ENCODE data around the gene GRK7. TPM values are rescaled to one million over a fixed set of nuclear protein-coding genes. Genes with fewer than 3 reads are reported as not detected.

Gene GRK7
- total RNA-seq, 1 donor from 2014 or later = not detected

DNA sequence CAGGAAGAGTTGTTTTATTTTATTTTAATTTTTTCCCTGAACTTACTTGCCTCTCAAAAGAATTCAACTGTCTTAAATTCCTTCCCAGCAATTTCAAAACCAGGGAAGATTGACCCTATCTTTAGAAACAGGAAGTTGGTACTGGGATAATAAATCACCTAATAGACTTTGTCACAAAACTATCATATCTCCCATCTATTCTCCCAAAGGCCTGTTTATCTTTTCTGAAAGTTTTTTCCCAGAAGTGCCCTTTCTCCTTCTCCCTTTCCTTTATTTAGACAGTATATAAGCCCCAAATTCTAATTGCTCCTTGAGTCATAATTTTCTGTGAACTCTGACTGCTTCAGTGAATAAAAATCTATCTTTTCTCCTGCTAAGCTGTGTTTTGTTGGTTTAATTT is 28.0 kb upstream of the GRK7 start:
- H3K36me3 Mint-ChIP-seq (ENCODE audit: unreplicated experiment) = no peaks in the 10 kb centered on the region
- TF ChIP-seq, protein P1, sequence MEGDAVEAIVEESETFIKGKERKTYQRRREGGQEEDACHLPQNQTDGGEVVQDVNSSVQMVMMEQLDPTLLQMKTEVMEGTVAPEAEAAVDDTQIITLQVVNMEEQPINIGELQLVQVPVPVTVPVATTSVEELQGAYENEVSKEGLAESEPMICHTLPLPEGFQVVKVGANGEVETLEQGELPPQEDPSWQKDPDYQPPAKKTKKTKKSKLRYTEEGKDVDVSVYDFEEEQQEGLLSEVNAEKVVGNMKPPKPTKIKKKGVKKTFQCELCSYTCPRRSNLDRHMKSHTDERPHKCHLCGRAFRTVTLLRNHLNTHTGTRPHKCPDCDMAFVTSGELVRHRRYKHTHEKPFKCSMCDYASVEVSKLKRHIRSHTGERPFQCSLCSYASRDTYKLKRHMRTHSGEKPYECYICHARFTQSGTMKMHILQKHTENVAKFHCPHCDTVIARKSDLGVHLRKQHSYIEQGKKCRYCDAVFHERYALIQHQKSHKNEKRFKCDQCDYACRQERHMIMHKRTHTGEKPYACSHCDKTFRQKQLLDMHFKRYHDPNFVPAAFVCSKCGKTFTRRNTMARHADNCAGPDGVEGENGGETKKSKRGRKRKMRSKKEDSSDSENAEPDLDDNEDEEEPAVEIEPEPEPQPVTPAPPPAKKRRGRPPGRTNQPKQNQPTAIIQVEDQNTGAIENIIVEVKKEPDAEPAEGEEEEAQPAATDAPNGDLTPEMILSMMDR (IDR thresholded peaks at IDR 0.05) = no peak

DNA sequence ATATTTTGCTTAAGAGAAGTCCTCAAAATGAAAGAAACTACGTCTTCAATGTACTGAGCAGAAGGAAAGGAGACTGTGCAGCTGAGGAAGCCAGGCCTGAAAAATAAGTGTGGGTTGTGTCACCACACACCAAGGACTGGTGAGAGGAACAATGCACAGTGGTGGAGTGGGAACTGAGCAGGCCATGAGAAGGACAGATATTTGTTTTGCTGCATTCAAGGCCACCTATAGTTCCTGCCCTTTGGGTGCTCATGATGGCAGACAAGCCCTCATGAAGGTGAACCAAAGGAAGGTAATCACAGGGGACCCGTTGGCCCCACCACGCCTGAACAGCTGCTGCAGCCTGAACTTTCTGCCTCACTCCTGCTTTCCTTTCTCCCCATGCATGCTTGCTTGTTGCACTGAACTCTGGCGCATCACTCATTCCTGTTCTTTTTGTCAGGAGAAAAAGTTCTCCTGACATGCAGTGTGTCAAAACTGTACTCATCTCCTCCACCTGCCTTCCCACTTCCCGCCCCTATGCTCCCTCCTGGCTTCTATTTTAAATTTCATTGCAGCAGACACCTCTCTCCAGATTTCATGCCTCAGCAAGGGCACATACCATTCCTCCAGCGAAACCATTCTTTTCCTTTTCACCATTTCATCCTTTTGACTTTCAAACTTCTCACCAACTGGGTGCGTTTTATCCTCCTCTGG is 27.3 kb upstream of the GRK7 start:
- Mint-ChIP-seq H3K27me3 (ENCODE audit: unreplicated experiment) (peaks cover 7% of the 10 kb centered on the region), H3K36me3 (ENCODE audit: unreplicated experiment) (no peaks in the 10 kb centered on the region), H3K9me3 (ENCODE audit: unreplicated experiment) (no peaks in the 10 kb centered on the region), H3K4me3 (ENCODE audit: unreplicated experiment) (no peak overlapping the region), H3K4me1 (ENCODE audit: unreplicated experiment) (peaks cover 18% of the 10 kb centered on the region), H3K27ac (ENCODE audit: unreplicated experiment) (no peak overlapping the region)
- TF ChIP-seq, protein P1 (IDR thresholded peaks at IDR 0.05) = no peak
- DNase-seq (ENCODE audit: extremely low spot score, unreplicated experiment) = no peak

More for the DNA sequence above, 28.0 kb upstream of the GRK7 start:
- Mint-ChIP-seq H3K27me3 (ENCODE audit: unreplicated experiment) (peaks cover 7% of the 10 kb centered on the region), H3K9me3 (ENCODE audit: unreplicated experiment) (no peaks in the 10 kb centered on the region), H3K27ac (ENCODE audit: unreplicated experiment) (no peak overlapping the region), H3K4me3 (ENCODE audit: unreplicated experiment) (no peak overlapping the region), H3K4me1 (ENCODE audit: unreplicated experiment) (peaks cover 10% of the 10 kb centered on the region)
- no peak for DNase-seq (ENCODE audit: extremely low spot score, unreplicated experiment)

DNA sequence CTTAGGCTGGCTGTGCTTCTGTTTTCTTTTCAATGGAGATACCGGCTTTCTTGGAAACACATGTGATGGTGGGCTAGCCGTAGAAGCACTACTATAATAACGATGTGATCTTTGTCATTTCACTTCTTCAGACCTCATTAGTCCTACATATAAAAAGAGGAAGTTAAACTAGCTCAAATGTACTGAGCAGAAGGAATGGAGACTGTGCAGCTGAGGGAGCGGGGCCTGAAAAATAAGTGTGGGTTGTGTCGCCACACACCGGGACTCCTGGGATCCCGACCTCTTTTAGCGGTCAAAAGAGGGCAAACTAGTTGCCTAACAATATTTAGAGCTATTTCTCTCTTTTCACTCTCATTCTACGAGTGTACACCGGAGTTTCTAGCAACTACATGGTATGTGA is 26.1 kb upstream of the GRK7 start:
- peak overlapping the region; percentile 11 for H3K27ac Mint-ChIP-seq (ENCODE audit: unreplicated experiment)
- no peak overlapping the region for H3K4me3 Mint-ChIP-seq (ENCODE audit: unreplicated experiment)
- TF ChIP-seq, protein P1 (IDR thresholded peaks at IDR 0.05) = no peak
- H3K36me3 Mint-ChIP-seq (ENCODE audit: unreplicated experiment) = no peaks in the 10 kb centered on the region
- peaks cover 7% of the 10 kb centered on the region for H3K27me3 Mint-ChIP-seq (ENCODE audit: unreplicated experiment)
- H3K4me1 Mint-ChIP-seq (ENCODE audit: unreplicated experiment) = peaks cover 27% of the 10 kb centered on the region
- no peaks in the 10 kb centered on the region for H3K9me3 Mint-ChIP-seq (ENCODE audit: unreplicated experiment)
- no peak for DNase-seq (ENCODE audit: extremely low spot score, unreplicated experiment)

DNA sequence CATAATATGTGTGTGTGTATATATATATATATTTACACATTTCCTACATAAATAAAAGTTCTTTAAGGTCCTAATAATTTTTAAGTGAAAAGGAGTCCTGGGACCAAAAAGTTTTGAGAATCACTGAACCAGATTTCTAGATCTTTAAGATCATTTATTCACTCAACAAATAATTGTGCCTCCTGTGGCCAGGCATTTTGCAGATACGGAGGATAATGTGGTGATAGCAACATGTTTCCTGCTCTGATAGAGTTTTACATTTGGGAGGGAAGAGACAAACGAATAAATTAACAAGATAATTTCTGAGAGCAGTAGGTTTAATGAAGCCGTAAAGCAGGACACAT is 25.6 kb upstream of the GRK7 start:
- Mint-ChIP-seq H3K4me3 (ENCODE audit: unreplicated experiment) (peak overlapping the region; percentile 96), H3K4me1 (ENCODE audit: unreplicated experiment) (peaks cover 29% of the 10 kb centered on the region), H3K27me3 (ENCODE audit: unreplicated experiment) (peaks cover 7% of the 10 kb centered on the region), H3K36me3 (ENCODE audit: unreplicated experiment) (peaks cover 3% of the 10 kb centered on the region), H3K27ac (ENCODE audit: unreplicated experiment) (peak overlapping the region; percentile 82), H3K9me3 (ENCODE audit: unreplicated experiment) (no peaks in the 10 kb centered on the region)
- TF ChIP-seq, protein P1 (IDR thresholded peaks at IDR 0.05) = no peak
- DNase-seq (ENCODE audit: extremely low spot score, unreplicated experiment) = no peak

DNA sequence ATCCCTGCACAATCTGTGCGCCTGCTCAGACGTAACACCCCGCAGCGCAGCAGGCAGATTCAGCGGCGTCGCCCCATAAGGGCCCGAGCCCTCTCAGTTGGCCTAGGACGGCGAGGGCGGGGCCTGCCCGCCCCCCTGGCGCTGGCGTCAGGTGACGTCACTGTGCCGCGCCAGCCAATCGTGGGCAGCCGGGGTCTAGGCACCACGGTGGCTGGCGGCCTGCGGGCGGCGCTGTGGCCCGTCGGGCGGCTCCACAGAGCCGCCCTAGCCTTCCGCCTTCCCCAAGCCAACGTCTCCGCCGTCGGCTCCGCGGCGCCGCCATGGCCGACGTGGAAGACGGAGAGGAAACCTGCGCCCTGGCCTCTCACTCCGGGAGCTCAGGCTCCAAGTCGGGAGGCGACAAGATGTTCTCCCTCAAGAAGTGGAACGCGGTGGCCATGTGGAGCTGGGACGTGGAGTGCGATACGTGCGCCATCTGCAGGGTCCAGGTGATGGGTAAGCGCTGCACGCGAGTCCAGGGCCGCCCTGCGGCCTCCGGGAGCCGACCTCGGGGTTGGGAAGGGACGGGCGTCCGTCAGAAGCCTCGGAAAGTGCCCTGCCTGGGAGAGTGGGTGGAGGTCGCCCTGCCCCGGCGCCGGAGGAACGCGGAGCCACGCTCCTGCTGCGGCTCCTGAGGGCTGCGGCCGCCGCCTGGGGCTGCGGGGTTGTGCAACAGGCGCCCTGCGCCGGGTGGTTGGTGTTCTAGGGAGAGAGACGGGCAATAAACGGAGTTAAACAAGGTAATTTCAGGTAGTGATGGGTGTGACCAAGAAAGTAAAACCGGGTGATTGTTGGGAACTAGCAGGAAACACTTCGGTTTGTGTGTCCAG is 25.0 kb upstream of the GRK7 start, which contains the start of gene RNF7:
Gene RNF7 (plus strand): TSS at position 277 of the 869 bp plus-strand sequence. CDS start 44 bp downstream, at position 321.
- Mint-ChIP-seq H3K36me3 (ENCODE audit: unreplicated experiment) (peaks cover 3% of the 10 kb centered on the region), H3K27ac (ENCODE audit: unreplicated experiment) (peak within 1 kb of the TSS; percentile 93), H3K4me3 (ENCODE audit: unreplicated experiment) (peak within 1 kb of the TSS; percentile 96), H3K27me3 (ENCODE audit: unreplicated experiment) (peaks cover 7% of the 10 kb centered on the region), H3K9me3 (ENCODE audit: unreplicated experiment) (no peaks in the 10 kb centered on the region), H3K4me1 (ENCODE audit: unreplicated experiment) (peaks cover 33% of the 10 kb centered on the region)
- peak; percentile 99 for DNase-seq (ENCODE audit: extremely low spot score, unreplicated experiment)
- TF ChIP-seq, protein P1 (IDR thresholded peaks at IDR 0.05) = peak; percentile 96
